Transverse colon (tissue), 4 donors: ENCODE measurements around the gene THOP1. TPM values are rescaled to one million over a fixed set of nuclear protein-coding genes. Genes with fewer than 3 reads are reported as not detected.
"Not testable (repeated sequence)": the region's sequence is repeated elsewhere in the genome, so short reads cannot be mapped to it uniquely, and the experiment has no call there.

Experiments
- DNase-seq: peaks from one replicate; pipeline ENCODE4 v3.0.0-alpha.2; 2019
- H3K27ac ChIP-seq, 4 donors: fragments of 200-600 bp; sonication (generic); 2 replicates each; pipeline ENCODE4 v1.5.1; 2016 to 2018; ENCODE audit warnings: inconsistent platforms in 4 of 4
- H3K27me3 ChIP-seq: fragments of 200-600 bp; sonication (generic); 2 replicates; pipeline ENCODE4 v1.5.1; 2017; ENCODE audit warnings: inconsistent platforms
- H3K36me3 ChIP-seq, 4 donors: fragments of 200-600 bp; sonication (generic); 2 replicates each; pipeline ENCODE4 v1.5.1; 2017 to 2019; ENCODE audit warnings: inconsistent platforms in 4 of 4
- H3K4me1 ChIP-seq, 4 donors: fragments of 200-600 bp; sonication (generic); 2 replicates each; pipeline ENCODE4 v1.5.1; 2017 to 2020; ENCODE audit warnings: inconsistent platforms in 4 of 4
- H3K4me3 ChIP-seq, 4 donors: fragments of 200-600 bp; sonication (generic); 1 replicate in 1 of 4; 2 replicates in 3 of 4; pipeline versions ENCODE4 v1.5.1 to v1.6.1; 2017 to 2019; ENCODE audit warnings: inconsistent platforms in 4 of 4
- H3K9me3 ChIP-seq, 2 donors: fragments of 200-600 bp; sonication (generic); 2 replicates each; pipeline ENCODE4 v1.5.1; 2017 to 2019; ENCODE audit warnings: inconsistent platforms in 2 of 2
- CTCF ChIP-seq, 5 experiments: fragments of 200-600 bp in 3 of 5; fragments of 450-650 bp in 2 of 5; sonication (generic) in 3 of 5; IDR thresholded peaks; 1 replicate in 2 of 5; 2 replicates in 3 of 5; pipeline ENCODE4 v1.5.1; 2016 to 2017; ENCODE audit warnings: antibody characterized with exemption in 5 of 5, inconsistent platforms in 3 of 5, mild to moderate bottlenecking in 2 of 5, moderate library complexity in 1 of 5
- EP300 ChIP-seq: sonication (generic); formaldehyde crosslinking; IDR thresholded peaks from one replicate; pipeline ENCODE4 v1.6.1; 2017; ENCODE audit warnings: antibody characterized with exemption, low read depth
- POLR2A ChIP-seq: fragments of 450-650 bp; IDR thresholded peaks from one replicate; pipeline ENCODE4 v1.6.1; 2016; ENCODE audit warnings: antibody characterized with exemption, mild to moderate bottlenecking, moderate library complexity
- POLR2AphosphoS5 ChIP-seq, 3 donors: sonication (generic); formaldehyde crosslinking; IDR thresholded peaks; one replicate each; pipeline ENCODE4 v1.6.1; 2016; ENCODE audit warnings: antibody characterized with exemption in 3 of 3
- WGBS, 2 donors: methylation state at CpG; one replicate each; pipeline ENCODE4 v1.1.5; 2018; ENCODE audit warnings: low coverage in 1 of 2; 5-methylcytosine and 5-hydroxymethylcytosine counted together
- in situ Hi-C, 4 donors: fragments of 200-750 bp; cut with MboI; loops; one replicate each; pipeline versions ENCODE4 v1.15.0 to v1.15.1; 2017; ENCODE audit warnings: low sequenced_read_pairs in 3 of 4, low pct_ligation_motif_present in 1 of 4, low pct_unique_long_range_greater_than_20kb in 1 of 4
- intact Hi-C: fragments of 100-400 bp; cut with DNase I; formaldehyde crosslinking; loops from one replicate; pipeline ENCODE4 v1.15.1; 2023; ENCODE audit warnings: low total_unique reads
- total RNA-seq, 4 donors: library from RNA; depleted of rRNA; stranded (reverse); fragments of >200 nt; gene quantifications; one replicate each; pipeline ENCODE4 v1.1.0, GENCODE V29; 2016

Gene THOP1
- total RNA-seq, 4 donors from 2014 or later = 32.9 to 149 (median 42.0) TPM

- intact Hi-C loops = loop anchor here (10.0 kb wide), 1 partner anchor 763 kb away; no protein-coding TSS in a partner anchor
- Histone ChIP-seq H3K36me3 (no peaks in the 10 kb centered on the region), H3K27ac (no peak overlapping the region), H3K4me3 (no peak overlapping the region), H3K4me1 (peaks cover 0 to 25% (median 15%) of the 10 kb centered on the region in 4 donors), H3K9me3 (no peaks in the 10 kb centered on the region), H3K27me3 (no peaks in the 10 kb centered on the region)
- WGBS, 2 donors = 95 to 100% methylated on average over 3 to 5 of the region's 5 CpGs
- in situ Hi-C loops = no loop called here
- TF ChIP-seq EP300 (no peak), POLR2A (no peak), POLR2AphosphoS5 (IDR thresholded peaks at IDR 0.05) (no peak), CTCF (IDR thresholded peaks at IDR 0.05) (no peak)
- no peak for DNase-seq
Measured at GRCh38 chr19:2788237-2788636, 2.9 kb downstream of the THOP1 start.

- WGBS, 2 donors = 90% methylated on average over 14 of the region's 14 CpGs; no CpG with 5 or more reads in 1 of the 2 donors
- no peaks in the 10 kb centered on the region for H3K27me3 ChIP-seq
- intact Hi-C loops = no loop called here
Measured at GRCh38 chr19:2790194-2790556, 4.9 kb downstream of the THOP1 start.

GRCh38 chr19:2790557-2791271 lies 5.4 kb downstream of the THOP1 start:
- H3K4me3 ChIP-seq = no peak overlapping the region
- in situ Hi-C loops (no loop called here), intact Hi-C loops (no loop called here)
- no peak for TF ChIP-seq POLR2A
- no peaks in the 10 kb centered on the region for H3K9me3 ChIP-seq
- no peak overlapping the region for H3K27ac ChIP-seq
- no peaks in the 10 kb centered on the region for H3K27me3 ChIP-seq
- H3K4me1 ChIP-seq = peaks cover 0 to 9% (median 6%) of the 10 kb centered on the region in 4 donors
- no peaks in the 10 kb centered on the region for H3K36me3 ChIP-seq
- WGBS, 2 donors = 92 to 100% methylated on average over 2 to 32 of the region's 32 CpGs
- no peak for DNase-seq

More at GRCh38 chr19:2790194-2790556, 4.9 kb downstream of the THOP1 start:
- H3K36me3 ChIP-seq = no peaks in the 10 kb centered on the region
- in situ Hi-C loops = no loop called here
- no peaks in the 10 kb centered on the region for H3K9me3 ChIP-seq
- DNase-seq = no peak
- TF ChIP-seq POLR2AphosphoS5 (IDR thresholded peaks at IDR 0.05) (no peak), CTCF (IDR thresholded peaks at IDR 0.05) (no peak), EP300 (no peak)
- no peak overlapping the region for H3K4me3 ChIP-seq
- no peak overlapping the region for H3K27ac ChIP-seq
- peaks cover 0 to 9% (median 6%) of the 10 kb centered on the region in 4 donors for H3K4me1 ChIP-seq

- Histone ChIP-seq H3K4me1 (peaks cover 0 to 2% (median under 1%) of the 10 kb centered on the region in 4 donors), H3K36me3 (no peaks in the 10 kb centered on the region), H3K27me3 (no peaks in the 10 kb centered on the region), H3K9me3 (no peaks in the 10 kb centered on the region), H3K27ac (no peak overlapping the region), H3K4me3 (no peak overlapping the region)
- TF ChIP-seq POLR2A (no peak), CTCF (IDR thresholded peaks at IDR 0.05) (no peak), POLR2AphosphoS5 (IDR thresholded peaks at IDR 0.05) (no peak), EP300 (no peak)
- 89 to 97% methylated on average over 5 to 16 of the region's 16 CpGs for WGBS, 2 donors
- intact Hi-C loops = no loop called here
- in situ Hi-C loops = no loop called here
- no peak for DNase-seq
Measured at GRCh38 chr19:2791440-2791839, 6.1 kb downstream of the THOP1 start.

- Histone ChIP-seq H3K27ac (no peak overlapping the region), H3K27me3 (no peaks in the 10 kb centered on the region), H3K9me3 (no peaks in the 10 kb centered on the region), H3K36me3 (no peaks in the 10 kb centered on the region), H3K4me3 (no peak overlapping the region), H3K4me1 (no peaks in the 10 kb centered on the region)
- in situ Hi-C loops = no loop called here
- 86 to 88% methylated on average over 9 to 16 of the region's 16 CpGs for WGBS, 2 donors
- intact Hi-C loops = no loop called here
- no peak for DNase-seq
- no peak for TF ChIP-seq CTCF (IDR thresholded peaks at IDR 0.05)
- no peak for TF ChIP-seq POLR2AphosphoS5 (IDR thresholded peaks at IDR 0.05)
- TF ChIP-seq EP300 = no peak
- no peak for TF ChIP-seq POLR2A
Measured at GRCh38 chr19:2791876-2792275, 6.6 kb downstream of the THOP1 start.

- H3K36me3 ChIP-seq, in situ Hi-C loops, H3K9me3 ChIP-seq, H3K4me1 ChIP-seq, intact Hi-C loops, H3K27me3 ChIP-seq, H3K27ac ChIP-seq, DNase-seq, H3K4me3 ChIP-seq: not testable (repeated sequence)
- whole genome bisulfite sequencing, 2 donors = 91 to 100% methylated on average over 5 to 10 of the region's 10 CpGs
Measured at GRCh38 chr19:2792666-2793065, 7.4 kb downstream of the THOP1 start.
